ENCODE results near the gene DGKA.
A peak's percentile ranks its signal among the peaks of the same experiment; 100 is the strongest.

Gene DGKA

GRCh38 chr12:55966408-55967281, 35.7 kb downstream of the DGKA start, which contains the start of gene CDK2:
TSS of gene CDK2 (plus strand) at chr12:55966830. CDS start at chr12:55967009, 179 bp downstream.
- peak; percentile 71 for DNase-seq (ENCODE audit: low read depth)
- peak within 1 kb of the TSS; percentile 87 for H3K4me3 ChIP-seq (ENCODE audit: low read depth, low read length)
- TF ChIP-seq CTCF (conservative IDR thresholded peaks at IDR 0.05; ENCODE audit: low read depth, low read length) = no peak

DNA sequence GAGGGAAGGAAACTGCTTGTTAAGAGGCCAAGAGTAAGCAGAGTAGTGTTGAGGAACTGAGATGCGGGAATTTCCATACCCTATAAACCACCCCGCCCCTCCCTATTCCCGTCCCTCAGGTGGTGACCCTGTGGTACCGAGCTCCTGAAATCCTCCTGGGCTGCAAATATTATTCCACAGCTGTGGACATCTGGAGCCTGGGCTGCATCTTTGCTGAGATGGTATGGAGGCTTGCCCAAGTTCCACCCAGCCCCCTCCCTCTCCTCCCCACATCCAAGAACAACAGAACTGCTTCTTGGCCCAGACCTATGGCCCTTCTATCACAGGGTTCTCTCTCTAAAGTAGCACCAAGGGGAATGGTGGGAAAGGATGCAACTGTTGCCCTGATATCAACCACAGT, 38.4 kb downstream of the DGKA start:
- no peak for TF ChIP-seq CTCF (conservative IDR thresholded peaks at IDR 0.05; ENCODE audit: low read depth, low read length)
- no peak for DNase-seq (ENCODE audit: low read depth)
- H3K4me3 ChIP-seq (ENCODE audit: low read depth, low read length) = no peak overlapping the region

GRCh38 chr12:55970775-55971174, 39.8 kb downstream of the DGKA start:
- peak; percentile 40 for DNase-seq (ENCODE audit: low read depth)
- no peak for TF ChIP-seq CTCF (conservative IDR thresholded peaks at IDR 0.05; ENCODE audit: low read depth, low read length)
- H3K4me3 ChIP-seq (ENCODE audit: low read depth, low read length) = no peak overlapping the region

GRCh38 chr12:55972042-55972441, 41.1 kb downstream of the DGKA start:
- peak; percentile 87 for DNase-seq (ENCODE audit: low read depth)
- H3K4me3 ChIP-seq (ENCODE audit: low read depth, low read length) = peak overlapping the region; percentile 20
- no peak for TF ChIP-seq CTCF (conservative IDR thresholded peaks at IDR 0.05; ENCODE audit: low read depth, low read length)

- no peak for DNase-seq (ENCODE audit: low read depth)
- TF ChIP-seq CTCF (conservative IDR thresholded peaks at IDR 0.05; ENCODE audit: low read depth, low read length) = no peak
- H3K4me3 ChIP-seq (ENCODE audit: low read depth, low read length) = peak overlapping the region; percentile 74
Measured at GRCh38 chr12:55972456-55972855, 41.5 kb downstream of the DGKA start.

- no peak for TF ChIP-seq CTCF (conservative IDR thresholded peaks at IDR 0.05; ENCODE audit: low read depth, low read length)
- H3K4me3 ChIP-seq (ENCODE audit: low read depth, low read length) = peak overlapping the region; percentile 74
- peak; percentile 64 for DNase-seq (ENCODE audit: low read depth)
Measured at GRCh38 chr12:55972911-55973598, 42.1 kb downstream of the DGKA start.

Data from choroid plexus epithelial cell (primary cell).